Cardiac muscle cell (in vitro differentiated cells and primary cell): Measurements from ENCODE around the gene UHRF1. TPM values are rescaled to one million over a fixed set of nuclear protein-coding genes. Genes with fewer than 3 reads are reported as not detected.
A peak's percentile ranks its signal among the peaks of the same experiment; 100 is the strongest.

Source experiments
- DNase-seq, 2 donors: peaks; one replicate each; pipeline versions ENCODE4 v3.0.0 to v3.0.0-alpha.2; 2010 to 2017; ENCODE audit warnings: low read depth in 1 of 2, low spot score in 1 of 2
- H3K27ac ChIP-seq: fragments of 200-600 bp; sonication (generic); 2 replicates; pipeline ENCODE4 v1.5.1; 2016
- H3K27me3 ChIP-seq: fragments of 200-600 bp; sonication (generic); 2 replicates; pipeline ENCODE4 v1.6.0; 2016; ENCODE audit warnings: control low read depth
- H3K36me3 ChIP-seq: fragments of 200-600 bp; sonication (generic); 2 replicates; pipeline ENCODE4 v1.5.1; 2016; ENCODE audit warnings: control low read depth
- H3K4me1 ChIP-seq: fragments of 200-600 bp; sonication (generic); 2 replicates; pipeline ENCODE4 v1.8.1; 2017; ENCODE audit warnings: low read depth, mild to moderate bottlenecking, mixed run types
- H3K4me3 ChIP-seq: fragments of 200-600 bp; sonication (generic); 2 replicates; pipeline ENCODE4 v1.5.1; 2016; ENCODE audit warnings: mild to moderate bottlenecking
- H3K9me3 ChIP-seq: fragments of 200-600 bp; sonication (generic); 2 replicates; pipeline ENCODE4 v1.5.1; 2017; ENCODE audit warnings: low read depth, mild to moderate bottlenecking, control low read depth
- polyA plus RNA-seq: library from polyadenylated mRNA; unstranded; fragments of >200 nt; fragmentation: Nextera tagmentation; extraction: Ambion mirVana; gene quantifications from 2 replicates; pipeline ENCODE4 v1.2.1, GENCODE V29; 2016
- total RNA-seq: library from RNA; depleted of rRNA; stranded (reverse); fragments of >200 nt; gene quantifications from 2 replicates; pipeline ENCODE4 v1.2.3, GENCODE V29; 2016
- TF ChIP-seq, protein P1 (sequence below): IDR thresholded peaks from 2 replicates; pipeline ENCODE4 v1.5.1; 2012; ENCODE audit warnings: low read depth, mild to moderate bottlenecking, low read length

UHRF1 gene
- total and polyA plus RNA-seq, 2 experiments from 2014 or later = 10.9 to 17.5 TPM

DNA sequence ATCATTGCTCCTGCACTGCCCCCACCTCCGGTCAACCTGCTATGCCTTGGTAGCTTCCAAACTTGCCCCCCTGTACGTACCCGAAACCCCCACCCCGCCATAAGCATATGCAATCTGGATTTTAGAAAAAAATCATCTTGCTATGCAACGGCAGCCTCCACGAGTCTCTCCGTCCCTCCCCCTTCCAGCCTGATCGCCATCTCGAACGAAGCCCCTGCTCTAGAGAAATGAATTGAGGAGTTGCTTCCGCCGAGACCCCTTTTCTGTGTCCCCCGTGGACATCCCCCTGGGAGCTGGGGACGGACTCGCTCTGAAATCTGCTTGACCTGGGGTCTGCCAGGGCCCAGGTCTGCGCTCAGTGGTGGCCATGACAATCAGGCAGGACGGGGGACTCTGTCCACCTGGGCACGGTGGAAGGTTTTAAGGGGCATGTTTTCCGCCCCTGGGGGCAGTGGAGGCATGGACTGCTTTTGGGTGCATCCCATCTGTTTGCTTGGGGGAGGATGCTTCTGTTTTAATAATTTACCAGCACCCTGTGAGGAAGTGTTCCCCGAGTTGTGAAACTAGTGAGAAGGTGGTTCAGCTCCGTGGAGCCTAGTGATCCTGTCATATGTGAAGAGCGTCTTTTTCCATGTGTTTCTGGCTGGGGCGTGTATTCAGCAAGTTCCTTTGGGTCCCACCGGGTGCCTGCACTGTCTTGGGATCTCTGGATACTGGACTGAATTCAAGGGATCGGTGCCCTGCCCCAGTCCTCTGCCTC is 60.7 kb downstream of the UHRF1 start:
- H3K4me3 ChIP-seq = peak overlapping the region; percentile 95
- no peaks in the 10 kb centered on the region for H3K9me3 ChIP-seq
- TF ChIP-seq, protein P1, sequence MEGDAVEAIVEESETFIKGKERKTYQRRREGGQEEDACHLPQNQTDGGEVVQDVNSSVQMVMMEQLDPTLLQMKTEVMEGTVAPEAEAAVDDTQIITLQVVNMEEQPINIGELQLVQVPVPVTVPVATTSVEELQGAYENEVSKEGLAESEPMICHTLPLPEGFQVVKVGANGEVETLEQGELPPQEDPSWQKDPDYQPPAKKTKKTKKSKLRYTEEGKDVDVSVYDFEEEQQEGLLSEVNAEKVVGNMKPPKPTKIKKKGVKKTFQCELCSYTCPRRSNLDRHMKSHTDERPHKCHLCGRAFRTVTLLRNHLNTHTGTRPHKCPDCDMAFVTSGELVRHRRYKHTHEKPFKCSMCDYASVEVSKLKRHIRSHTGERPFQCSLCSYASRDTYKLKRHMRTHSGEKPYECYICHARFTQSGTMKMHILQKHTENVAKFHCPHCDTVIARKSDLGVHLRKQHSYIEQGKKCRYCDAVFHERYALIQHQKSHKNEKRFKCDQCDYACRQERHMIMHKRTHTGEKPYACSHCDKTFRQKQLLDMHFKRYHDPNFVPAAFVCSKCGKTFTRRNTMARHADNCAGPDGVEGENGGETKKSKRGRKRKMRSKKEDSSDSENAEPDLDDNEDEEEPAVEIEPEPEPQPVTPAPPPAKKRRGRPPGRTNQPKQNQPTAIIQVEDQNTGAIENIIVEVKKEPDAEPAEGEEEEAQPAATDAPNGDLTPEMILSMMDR = no peak
- H3K36me3 ChIP-seq = no peaks in the 10 kb centered on the region
- peak overlapping the region; percentile 81 for H3K27ac ChIP-seq
- H3K27me3 ChIP-seq = no peaks in the 10 kb centered on the region
- DNase-seq = peak; percentile 22 to 24
- peaks cover 2% of the 10 kb centered on the region for H3K4me1 ChIP-seq

DNA sequence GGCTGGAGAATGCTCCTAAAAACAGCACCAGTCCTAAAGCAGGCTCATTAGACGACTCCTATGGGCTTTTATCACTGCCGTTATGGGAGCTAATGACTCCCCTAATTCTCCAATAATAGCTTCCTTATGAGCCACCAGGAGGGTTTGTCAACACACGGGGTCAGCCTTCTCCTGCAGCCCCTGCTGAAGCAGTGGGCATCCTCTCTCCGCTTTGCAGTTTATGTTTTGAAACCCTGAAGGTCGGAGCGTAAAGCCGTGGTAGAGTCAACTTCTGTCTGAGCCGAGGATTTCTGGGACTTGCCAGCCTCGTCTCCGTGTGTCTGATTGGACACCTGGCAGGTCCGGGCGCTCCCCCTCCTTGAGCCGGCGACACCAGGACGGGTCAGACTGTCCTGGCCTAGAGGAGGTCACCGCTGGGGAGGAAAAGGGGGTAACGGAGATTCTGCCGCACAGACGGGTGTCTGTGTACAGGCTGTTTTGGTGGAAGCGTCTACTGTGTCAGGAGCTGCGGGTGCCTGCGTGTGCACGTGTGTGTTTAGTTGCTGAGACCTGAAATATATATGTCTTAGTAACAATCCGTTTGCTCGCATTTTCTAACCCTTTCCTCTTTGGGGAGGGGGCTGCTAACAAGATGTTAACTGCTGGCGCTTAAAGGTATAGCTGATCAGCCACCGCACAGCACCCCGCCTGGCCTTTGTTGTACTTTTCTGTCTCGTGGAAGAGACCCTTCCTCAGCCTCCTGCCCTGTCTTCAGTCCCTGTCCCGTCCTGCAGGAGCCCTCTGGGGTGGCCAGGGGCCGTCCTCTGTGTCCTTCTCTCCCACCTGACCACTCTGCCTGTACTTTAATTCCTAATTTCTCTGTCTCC is 61.5 kb downstream of the UHRF1 start:
- TF ChIP-seq, protein P1 = no peak
- peak overlapping the region; percentile 81 for H3K27ac ChIP-seq
- peak; percentile 26 to 43 for DNase-seq
- H3K4me3 ChIP-seq = peak overlapping the region; percentile 95
- H3K4me1 ChIP-seq = peaks cover 5% of the 10 kb centered on the region
- H3K9me3 ChIP-seq = no peaks in the 10 kb centered on the region
- H3K27me3 ChIP-seq = no peaks in the 10 kb centered on the region
- no peaks in the 10 kb centered on the region for H3K36me3 ChIP-seq

DNA sequence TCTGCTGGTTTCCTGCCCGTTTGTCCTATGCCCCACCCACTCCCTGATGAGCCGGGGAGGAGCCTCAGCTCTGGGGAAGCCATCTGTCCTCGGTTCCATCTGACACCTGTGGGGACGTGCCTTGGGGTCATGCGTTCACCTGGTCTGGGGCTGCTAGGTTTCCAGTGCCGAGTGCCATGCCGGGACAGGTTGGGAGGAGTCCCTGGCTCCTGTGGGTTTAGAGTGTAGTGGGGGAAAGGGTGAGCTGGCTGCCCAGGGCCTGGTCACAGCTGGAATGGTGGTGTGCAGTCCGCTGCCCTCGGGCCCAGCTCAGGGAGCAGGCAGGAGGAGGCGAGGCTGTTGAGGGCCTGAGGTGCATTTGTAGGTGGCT is 62.1 kb downstream of the UHRF1 start:
- H3K4me3 ChIP-seq = peak overlapping the region; percentile 95
- H3K27me3 ChIP-seq = no peaks in the 10 kb centered on the region
- TF ChIP-seq, protein P1 = no peak
- DNase-seq = peak in 1 of 2 donors; percentile 15
- H3K27ac ChIP-seq = peak overlapping the region; percentile 81
- H3K9me3 ChIP-seq = no peaks in the 10 kb centered on the region
- H3K4me1 ChIP-seq = peaks cover 9% of the 10 kb centered on the region
- H3K36me3 ChIP-seq = no peaks in the 10 kb centered on the region

DNA sequence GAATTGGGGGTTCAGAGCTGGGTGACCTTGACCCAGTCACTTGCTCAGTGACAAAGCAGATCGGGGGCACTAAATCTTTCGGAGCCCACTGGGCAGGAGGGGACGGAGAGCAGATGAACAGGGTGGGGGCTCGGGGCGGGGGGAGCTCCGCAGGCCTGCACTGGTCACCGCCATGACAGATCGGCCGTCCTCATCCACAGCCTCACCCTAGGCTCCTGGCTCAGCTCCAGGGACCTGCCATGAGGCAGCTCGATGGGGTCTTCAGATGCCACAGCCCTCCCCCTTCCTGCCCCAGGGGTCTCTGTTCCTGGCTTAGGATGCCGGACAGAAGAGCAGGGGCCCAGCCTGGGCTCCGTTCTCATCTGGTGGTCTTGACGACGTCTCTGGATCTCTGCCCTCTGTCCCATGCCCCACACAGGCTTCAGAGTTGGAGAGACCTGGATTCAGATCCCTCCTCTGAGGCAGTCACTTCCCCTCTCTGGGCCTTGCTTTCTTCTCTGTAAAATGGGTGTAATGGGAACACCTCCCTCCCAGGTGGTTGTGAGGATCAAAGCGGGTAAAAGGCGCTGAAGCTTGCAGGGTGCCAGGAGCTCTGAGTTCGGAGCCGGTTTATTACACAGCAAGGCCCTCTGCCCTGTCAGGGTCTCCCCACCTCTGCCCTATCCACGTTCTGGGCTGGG is 62.7 kb downstream of the UHRF1 start:
- TF ChIP-seq, protein P1 = no peak
- Histone ChIP-seq H3K9me3 (no peaks in the 10 kb centered on the region), H3K27me3 (no peaks in the 10 kb centered on the region), H3K4me1 (peaks cover 14% of the 10 kb centered on the region), H3K36me3 (no peaks in the 10 kb centered on the region), H3K4me3 (no peak overlapping the region), H3K27ac (peak overlapping the region; percentile 81)
- no peak for DNase-seq

DNA sequence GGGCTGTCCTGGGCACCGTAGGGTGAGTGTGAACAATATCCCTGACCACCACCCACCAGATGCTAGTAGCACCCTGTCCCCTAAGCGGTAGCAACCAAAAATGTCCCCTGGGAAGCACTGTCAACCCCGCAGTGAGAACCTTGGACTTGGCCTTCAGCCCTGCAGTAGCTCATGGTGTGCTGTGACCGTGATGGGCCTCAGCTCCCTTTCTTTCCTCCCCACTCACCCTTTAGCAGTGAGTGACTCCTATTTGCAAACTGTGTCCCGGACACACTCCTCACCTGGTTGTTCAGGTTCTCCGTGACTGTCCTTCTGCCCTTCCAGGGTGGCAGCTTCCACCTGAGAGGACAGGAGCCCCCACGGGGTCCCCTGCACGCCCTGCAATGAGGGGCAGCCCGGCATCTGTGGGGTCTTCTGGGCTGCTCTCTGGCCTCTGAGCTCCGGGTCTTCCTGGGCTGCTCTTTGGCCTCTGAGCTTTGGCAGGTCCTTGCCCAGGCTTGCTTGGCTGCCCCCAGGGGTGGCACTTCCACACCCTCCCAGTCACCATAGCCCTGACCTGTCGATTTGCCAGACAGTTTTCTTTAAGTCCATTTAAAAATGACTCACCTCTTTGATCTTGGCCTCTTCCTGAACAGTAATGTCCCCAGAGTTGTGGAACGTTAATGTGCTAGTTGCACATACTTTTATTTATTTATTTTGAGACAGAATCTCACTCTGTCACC is 63.4 kb downstream of the UHRF1 start:
- Histone ChIP-seq H3K27me3 (no peaks in the 10 kb centered on the region), H3K4me1 (peaks cover 21% of the 10 kb centered on the region), H3K4me3 (no peak overlapping the region), H3K36me3 (no peaks in the 10 kb centered on the region), H3K9me3 (no peaks in the 10 kb centered on the region), H3K27ac (no peak overlapping the region)
- DNase-seq = peak in 1 of 2 donors; percentile 27
- TF ChIP-seq, protein P1 = no peak
